Measurements from ENCODE around the gene MBD5.

The MBD5 gene

GRCh38 chr2:148231858-148232257, 211.0 kb downstream of the MBD5 start:
- no peak for DNase-seq

- DNase-seq: no peak
These were observed 213.3 kb downstream of the MBD5 start for GRCh38 chr2:148234143-148234542.

GRCh38 chr2:148237911-148238310, 217.0 kb downstream of the MBD5 start:
- no peak for DNase-seq

- no peak for DNase-seq
These were observed 217.7 kb downstream of the MBD5 start for GRCh38 chr2:148238561-148238960.

GRCh38 chr2:148240838-148241237, 219.9 kb downstream of the MBD5 start:
- no peak for DNase-seq

- no peak for DNase-seq
These were observed 223.9 kb downstream of the MBD5 start for GRCh38 chr2:148244593-148245292.

GRCh38 chr2:148251993-148252392, 231.1 kb downstream of the MBD5 start:
- no peak for DNase-seq

- DNase-seq: no peak
These were observed 231.8 kb downstream of the MBD5 start for GRCh38 chr2:148252646-148253045.

- no peak for DNase-seq
These were observed 232.8 kb downstream of the MBD5 start for GRCh38 chr2:148253685-148254084.

- DNase-seq: no peak
These were observed 235.0 kb downstream of the MBD5 start for GRCh38 chr2:148255929-148256328.

GRCh38 chr2:148257276-148257675, 236.4 kb downstream of the MBD5 start:
- no peak for DNase-seq

- no peak for DNase-seq
These were observed 237.2 kb downstream of the MBD5 start for GRCh38 chr2:148258124-148258523.

- no peak for DNase-seq
These were observed 238.8 kb downstream of the MBD5 start for GRCh38 chr2:148259674-148260073.

- DNase-seq: no peak
These were observed 243.0 kb downstream of the MBD5 start for GRCh38 chr2:148263890-148264289.

- no peak for DNase-seq
These were observed 252.3 kb downstream of the MBD5 start for GRCh38 chr2:148273158-148273691.

GRCh38 chr2:148279216-148279615, 258.3 kb downstream of the MBD5 start:
- DNase-seq: no peak

GRCh38 chr2:148282201-148282600, 261.3 kb downstream of the MBD5 start:
- DNase-seq: no peak

- no peak for DNase-seq
These were observed 271.5 kb downstream of the MBD5 start for GRCh38 chr2:148292431-148292830.

GRCh38 chr2:148298196-148298595, 277.3 kb downstream of the MBD5 start:
- DNase-seq: no peak

- DNase-seq: no peak
These were observed 278.7 kb downstream of the MBD5 start for GRCh38 chr2:148299616-148300015.

- no peak for DNase-seq
These were observed 279.7 kb downstream of the MBD5 start for GRCh38 chr2:148300544-148300943.

- no peak for DNase-seq
These were observed 280.5 kb downstream of the MBD5 start for GRCh38 chr2:148301362-148301761.

GRCh38 chr2:148302526-148302925, 281.6 kb downstream of the MBD5 start:
- no peak for DNase-seq

GRCh38 chr2:148303161-148303560, 282.3 kb downstream of the MBD5 start:
- no peak for DNase-seq

GRCh38 chr2:148305476-148305875, 284.6 kb downstream of the MBD5 start:
- no peak for DNase-seq
